GM21526 (cell line): ENCODE measurements around the gene BEST1.
"Not testable (repeated sequence)": the region's sequence is repeated elsewhere in the genome, so short reads cannot be mapped to it uniquely, and the experiment has no call there.

Experiments
- ATAC-seq: cut with Tn5 transposase; IDR thresholded peaks from one replicate; pipeline ENCODE4 v1.9.1; 2021; ENCODE audit warnings: moderate library complexity; ENCODE audit not compliant: unreplicated experiment, low FRiP score

The BEST1 gene

GRCh38 chr11:61974766-61975631, 24.8 kb downstream of the BEST1 start:
- no peak for ATAC-seq

GRCh38 chr11:61975638-61976419, 25.7 kb downstream of the BEST1 start:
- ATAC-seq: no peak

GRCh38 chr11:61976420-61976800, 26.3 kb downstream of the BEST1 start:
- ATAC-seq: no peak

GRCh38 chr11:61976813-61977475, 26.8 kb downstream of the BEST1 start:
- no peak for ATAC-seq

GRCh38 chr11:61978703-61979661, 28.8 kb downstream of the BEST1 start:
- no peak for ATAC-seq

GRCh38 chr11:61980783-61981541, 30.8 kb downstream of the BEST1 start:
- ATAC-seq: no peak

GRCh38 chr11:61983419-61983818, 33.3 kb downstream of the BEST1 start:
- ATAC-seq: no peak

- ATAC-seq: no peak
These were observed 35.7 kb downstream of the BEST1 start for GRCh38 chr11:61985869-61986268.

- no peak for ATAC-seq
These were observed 44.8 kb downstream of the BEST1 start for GRCh38 chr11:61994981-61995380.

GRCh38 chr11:61996933-61997332, 46.8 kb downstream of the BEST1 start:
- ATAC-seq: no peak

GRCh38 chr11:61999141-61999975, 49.2 kb downstream of the BEST1 start:
- no peak for ATAC-seq

GRCh38 chr11:62000539-62001446, 50.6 kb downstream of the BEST1 start:
- no peak for ATAC-seq

- no peak for ATAC-seq
These were observed 51.5 kb downstream of the BEST1 start for GRCh38 chr11:62001450-62002191.

GRCh38 chr11:62002283-62002682, 52.1 kb downstream of the BEST1 start:
- not testable (repeated sequence) for ATAC-seq

GRCh38 chr11:62004473-62004872, 54.3 kb downstream of the BEST1 start:
- ATAC-seq: no peak

GRCh38 chr11:62008193-62008592, 58.0 kb downstream of the BEST1 start:
- ATAC-seq: no peak
